ENCODE data around the gene OR8G1. TPM values are rescaled to one million over a fixed set of nuclear protein-coding genes. Genes with fewer than 3 reads are reported as not detected.

OR8G1 gene
- polyA plus RNA-seq, 1 donor (not counting 4 experiments of a cell fraction or from before 2014, with no cell fraction given) = not detected

- Histone ChIP-seq H3K9ac (ENCODE audit: control insufficient read depth, extremely low read depth, insufficient read depth, low read length) (no peak overlapping the region), H3K27ac (ENCODE audit: control insufficient read depth, insufficient read depth, low read length) (no peak overlapping the region)
- DNase-seq (ENCODE audit: low read depth, low spot score) = no peak
These were observed 46.4 kb upstream of the OR8G1 start for GRCh38 chr11:124194293-124195188.

GRCh38 chr11:124195189-124195734 is 45.6 kb upstream of the OR8G1 start:
- H3K36me3 ChIP-seq (ENCODE audit: control insufficient read depth in 2 of 2, extremely low read depth in 1 of 2, insufficient read depth in 2 of 2, low read length in 2 of 2) = no peaks in the 10 kb centered on the region
- H3K27ac ChIP-seq (ENCODE audit: control insufficient read depth, insufficient read depth, low read length) = no peak overlapping the region
- H4K20me1 ChIP-seq (ENCODE audit: control insufficient read depth, extremely low read depth, insufficient read depth, low read length) = no peaks in the 10 kb centered on the region
- no peak for TF ChIP-seq EZH2 (IDR thresholded peaks at IDR 0.05; ENCODE audit: low read length)
- peak; percentile 82 to 97 (median 83) for TF ChIP-seq CTCF (optimal IDR thresholded peaks at IDR 0.05 in 1 of 3, IDR thresholded peaks at IDR 0.05 in 1 of 3, conservative IDR thresholded peaks at IDR 0.05 in 1 of 3; ENCODE audit: extremely low read depth in 1 of 3, insufficient read depth in 2 of 3, low read length in 3 of 3)
- no peaks in the 10 kb centered on the region for H3K9me3 ChIP-seq (ENCODE audit: control insufficient read depth, low read depth, low read length)
- H3K79me2 ChIP-seq (ENCODE audit: control insufficient read depth, insufficient read depth, low read length) = no peaks in the 10 kb centered on the region
- no peak overlapping the region for H3K9ac ChIP-seq (ENCODE audit: control insufficient read depth, extremely low read depth, insufficient read depth, low read length)
- H3K4me2 ChIP-seq (ENCODE audit: control insufficient read depth, extremely low read depth, insufficient read depth, low read depth, low read length) = peak overlapping the region; percentile 23
- no peaks in the 10 kb centered on the region for H3K27me3 ChIP-seq (ENCODE audit: control insufficient read depth, extremely low read depth, insufficient read depth, low read length)
- FAIRE-seq = peak; percentile 91
- H3K4me1 ChIP-seq (ENCODE audit: control insufficient read depth, extremely low read depth, insufficient read depth, low read length) = peaks cover 8% of the 10 kb centered on the region
- no peak overlapping the region for H2AFZ ChIP-seq (ENCODE audit: control insufficient read depth, low read length)
- dilution Hi-C loops (cut with MboI; ENCODE audit: extremely low pct_ligation_motif_present, low sequenced_read_pairs) = no loop called here
- H3K4me3 ChIP-seq (ENCODE audit: control insufficient read depth in 2 of 3, extremely low read depth in 1 of 3, insufficient read depth in 2 of 3, low read depth in 1 of 3, low read length in 3 of 3) = no peak overlapping the region
- DNase-seq (ENCODE audit: low read depth, low spot score) = peak; percentile 11
- H3K9me1 ChIP-seq (ENCODE audit: control insufficient read depth, extremely low read depth, insufficient read depth, low read length) = no peaks in the 10 kb centered on the region

More at GRCh38 chr11:124194293-124195188, 46.4 kb upstream of the OR8G1 start:
- Histone ChIP-seq H3K4me3 (ENCODE audit: control insufficient read depth in 2 of 3, extremely low read depth in 1 of 3, insufficient read depth in 2 of 3, low read depth in 1 of 3, low read length in 3 of 3) (no peak overlapping the region), H4K20me1 (ENCODE audit: control insufficient read depth, extremely low read depth, insufficient read depth, low read length) (no peaks in the 10 kb centered on the region), H3K79me2 (ENCODE audit: control insufficient read depth, insufficient read depth, low read length) (no peaks in the 10 kb centered on the region), H3K4me1 (ENCODE audit: control insufficient read depth, extremely low read depth, insufficient read depth, low read length) (peaks cover 8% of the 10 kb centered on the region), H2AFZ (ENCODE audit: control insufficient read depth, low read length) (peak overlapping the region; percentile 46), H3K9me3 (ENCODE audit: control insufficient read depth, low read depth, low read length) (no peaks in the 10 kb centered on the region), H3K9me1 (ENCODE audit: control insufficient read depth, extremely low read depth, insufficient read depth, low read length) (no peaks in the 10 kb centered on the region), H3K4me2 (ENCODE audit: control insufficient read depth, extremely low read depth, insufficient read depth, low read depth, low read length) (peak overlapping the region; percentile 23), H3K36me3 (ENCODE audit: control insufficient read depth in 2 of 2, extremely low read depth in 1 of 2, insufficient read depth in 2 of 2, low read length in 2 of 2) (no peaks in the 10 kb centered on the region), H3K27me3 (ENCODE audit: control insufficient read depth, extremely low read depth, insufficient read depth, low read length) (no peaks in the 10 kb centered on the region)
- dilution Hi-C loops (cut with MboI; ENCODE audit: extremely low pct_ligation_motif_present, low sequenced_read_pairs) = no loop called here
- peak; percentile 17 for FAIRE-seq
- TF ChIP-seq CTCF (optimal IDR thresholded peaks at IDR 0.05 in 1 of 3, IDR thresholded peaks at IDR 0.05 in 1 of 3, conservative IDR thresholded peaks at IDR 0.05 in 1 of 3; ENCODE audit: extremely low read depth in 1 of 3, insufficient read depth in 2 of 3, low read length in 3 of 3) = no peak
- TF ChIP-seq EZH2 (IDR thresholded peaks at IDR 0.05; ENCODE audit: low read length) = no peak

Measured in keratinocyte (primary cell).